Endodermal cell (in vitro differentiated cells): Measurements from ENCODE around the gene GCA. TPM values are rescaled to one million over a fixed set of nuclear protein-coding genes. Genes with fewer than 3 reads are reported as not detected.

Experiments used
- DNase-seq: peaks from one replicate; pipeline ENCODE4 v3.0.0-alpha.2; 2017
- H3K27ac ChIP-seq: 2 replicates; pipeline ENCODE4 v1.5.1; 2013; ENCODE audit warnings: mild to moderate bottlenecking, low read depth, low read length, moderate library complexity
- H3K27me3 ChIP-seq: 2 replicates; pipeline ENCODE4 v1.6.1; 2013; ENCODE audit warnings: mild to moderate bottlenecking, low read length, moderate library complexity; ENCODE audit not compliant: insufficient read depth, control insufficient read depth, poor library complexity, severe bottlenecking
- H3K36me3 ChIP-seq: 2 replicates; pipeline ENCODE4 v1.7.0; 2013; ENCODE audit warnings: mild to moderate bottlenecking, low read length, moderate library complexity; ENCODE audit not compliant: control insufficient read depth, insufficient read depth
- H3K4me1 ChIP-seq: one replicate; pipeline ENCODE4 v1.7.0; 2013; ENCODE audit warnings: low read length; ENCODE audit not compliant: control insufficient read depth, insufficient read depth
- H3K4me3 ChIP-seq: 2 replicates; pipeline ENCODE4 v1.5.1; 2013; ENCODE audit warnings: mild to moderate bottlenecking, low read length, moderate library complexity
- H3K9ac ChIP-seq: 2 replicates; pipeline ENCODE4 v1.6.1; 2013; ENCODE audit warnings: mild to moderate bottlenecking, low read length, moderate library complexity; ENCODE audit not compliant: poor library complexity, severe bottlenecking; ENCODE audit errors: extremely low read depth
- H3K9me3 ChIP-seq: 2 replicates; pipeline ENCODE4 v1.6.1; 2013; ENCODE audit warnings: mild to moderate bottlenecking, low read length, moderate library complexity; ENCODE audit not compliant: control insufficient read depth
- H3K27ac Mint-ChIP-seq: 2 replicates; pipeline ENCODE4 v1.8.0; 2020; ENCODE audit warnings: mixed read lengths
- H3K27me3 Mint-ChIP-seq: 2 replicates; pipeline ENCODE4 v1.8.0; 2021; ENCODE audit warnings: mild to moderate bottlenecking, mixed read lengths; ENCODE audit not compliant: insufficient read depth
- H3K36me3 Mint-ChIP-seq: 2 replicates; pipeline ENCODE4 v1.8.0; 2020; ENCODE audit warnings: low read depth, mixed read lengths
- H3K4me1 Mint-ChIP-seq: 2 replicates; pipeline ENCODE4 v1.8.0; 2020; ENCODE audit warnings: mixed read lengths
- H3K4me3 Mint-ChIP-seq: 2 replicates; pipeline ENCODE4 v1.8.0; 2020; ENCODE audit warnings: mild to moderate bottlenecking, moderate library complexity, mixed read lengths
- H3K9me3 Mint-ChIP-seq: 2 replicates; pipeline ENCODE4 v1.8.0; 2020; ENCODE audit warnings: mild to moderate bottlenecking, mixed read lengths
- CTCF ChIP-seq: fragments of 200-600 bp; sonication (generic); conservative IDR thresholded peaks from 2 replicates; pipeline ENCODE4 v1.5.0; 2021; ENCODE audit warnings: antibody characterized with exemption, mild to moderate bottlenecking
- WGBS, 2 experiments: methylation state at CpG; one replicate each; pipeline versions ENCODE4 v1.1.5 to v1.1.7; 2013; ENCODE audit warnings: missing lambda C conversion rate in 2 of 2, mixed read lengths in 1 of 2; ENCODE audit not compliant: insufficient coverage in 1 of 2, insufficient read length in 1 of 2; 5-methylcytosine and 5-hydroxymethylcytosine counted together
- total RNA-seq, 2 donors: library from RNA; stranded (reverse); fragmentation: NEBNext Ultra II Directional in 1 of 2; extraction: Animal tissue kit (Norgen Biotek cat#: 25700) in 1 of 2; gene quantifications; 2 replicates in 1 of 2; 3 replicates in 1 of 2; pipeline ENCODE4 v1.2.1, GENCODE V29; 2021

GCA gene
- total RNA-seq, 2 donors from 2014 or later = 27.5 to 53.0 TPM

- H3K27ac Mint-ChIP-seq = peak overlapping the region; percentile 92
- Histone ChIP-seq H3K27ac (no peak overlapping the region), H3K9ac (peak overlapping the region; percentile 80), H3K36me3 (no peaks in the 10 kb centered on the region), H3K4me3 (peak overlapping the region; percentile 98), H3K9me3 (no peaks in the 10 kb centered on the region), H3K4me1 (no peaks in the 10 kb centered on the region), H3K27me3 (peaks cover 32% of the 10 kb centered on the region)
- DNase-seq = no peak
- no peak for TF ChIP-seq CTCF
- no peaks in the 10 kb centered on the region for H3K9me3 Mint-ChIP-seq
- H3K27me3 Mint-ChIP-seq = peaks cover 23% of the 10 kb centered on the region
- 12 to 67% methylated on average over 1 to 8 of the region's 8 CpGs for WGBS, 2 experiments
- no peaks in the 10 kb centered on the region for H3K36me3 Mint-ChIP-seq
- peaks cover 9% of the 10 kb centered on the region for H3K4me1 Mint-ChIP-seq
- peak overlapping the region; percentile 87 for H3K4me3 Mint-ChIP-seq
Measured at GRCh38 chr2:162344617-162344950, 652 bp downstream of the GCA start.

GRCh38 chr2:162365392-162365791 is 21.5 kb downstream of the GCA start:
- Mint-ChIP-seq H3K9me3 (no peaks in the 10 kb centered on the region), H3K4me3 (no peak overlapping the region), H3K4me1 (no peaks in the 10 kb centered on the region), H3K27ac (no peak overlapping the region), H3K27me3 (no peaks in the 10 kb centered on the region), H3K36me3 (no peaks in the 10 kb centered on the region)
- Histone ChIP-seq H3K9ac (no peak overlapping the region), H3K4me3 (no peak overlapping the region), H3K27me3 (no peaks in the 10 kb centered on the region), H3K9me3 (no peaks in the 10 kb centered on the region), H3K4me1 (no peaks in the 10 kb centered on the region), H3K27ac (no peak overlapping the region), H3K36me3 (no peaks in the 10 kb centered on the region)
- TF ChIP-seq CTCF = no peak
- WGBS, 2 experiments = 95% methylated on average over 2 of the region's 2 CpGs; no CpG with 5 or more reads in 1 of the 2 experiments
- no peak for DNase-seq

- Histone ChIP-seq H3K36me3 (no peaks in the 10 kb centered on the region), H3K27ac (no peak overlapping the region), H3K9me3 (no peaks in the 10 kb centered on the region), H3K9ac (no peak overlapping the region), H3K27me3 (no peaks in the 10 kb centered on the region), H3K4me3 (no peak overlapping the region), H3K4me1 (no peaks in the 10 kb centered on the region)
- no peak overlapping the region for H3K4me3 Mint-ChIP-seq
- no peaks in the 10 kb centered on the region for H3K36me3 Mint-ChIP-seq
- H3K27ac Mint-ChIP-seq = no peak overlapping the region
- no peak for DNase-seq
- H3K4me1 Mint-ChIP-seq = peaks cover 2% of the 10 kb centered on the region
- no peaks in the 10 kb centered on the region for H3K27me3 Mint-ChIP-seq
- no peak for TF ChIP-seq CTCF
- WGBS, 2 experiments = no CpG with 5 or more reads among the region's 1 CpG
- H3K9me3 Mint-ChIP-seq = no peaks in the 10 kb centered on the region
Measured at GRCh38 chr2:162368494-162368893, 24.6 kb downstream of the GCA start.
